Activated T-helper 1 cell treated with Interleukin-2 at 50 U/mL for 16 hours (primary cell): Measurements from ENCODE around the gene C3orf80.
"Not testable (repeated sequence)": the region's sequence is repeated elsewhere in the genome, so short reads cannot be mapped to it uniquely, and the experiment has no call there.

Source experiments
- DNase-seq: peaks from one replicate; pipeline ENCODE4 v3.0.0-alpha.2; 2020; ENCODE audit warnings: low read depth

The C3orf80 gene

GRCh38 chr3:160213191-160213590 lies 12.0 kb upstream of the C3orf80 start:
- no peak for DNase-seq

- DNase-seq: no peak
These were observed 7.5 kb upstream of the C3orf80 start for GRCh38 chr3:160217675-160218074.

- DNase-seq: no peak
These were observed 7.1 kb upstream of the C3orf80 start for GRCh38 chr3:160218136-160218535.

- DNase-seq: no peak
These were observed 5.2 kb upstream of the C3orf80 start for GRCh38 chr3:160220038-160220437.

- no peak for DNase-seq
These were observed 4.2 kb upstream of the C3orf80 start for GRCh38 chr3:160221019-160221418.

- no peak for DNase-seq
These were observed 966 bp upstream of the C3orf80 start for GRCh38 chr3:160224256-160224655.

GRCh38 chr3:160224811-160225175 lies 429 bp upstream of the C3orf80 start:
- DNase-seq: no peak

- DNase-seq: no peak
These were observed 1.0 kb downstream of the C3orf80 start for GRCh38 chr3:160226026-160226907.

- no peak for DNase-seq
These were observed 2.2 kb downstream of the C3orf80 start for GRCh38 chr3:160227419-160227818.

- DNase-seq: no peak
These were observed 6.8 kb downstream of the C3orf80 start for GRCh38 chr3:160232014-160232413.

GRCh38 chr3:160240719-160241118 lies 15.5 kb downstream of the C3orf80 start:
- DNase-seq: not testable (repeated sequence)

- no peak for DNase-seq
These were observed 20.1 kb downstream of the C3orf80 start for GRCh38 chr3:160245261-160245800.

- no peak for DNase-seq
These were observed 22.5 kb downstream of the C3orf80 start for GRCh38 chr3:160247766-160248165.

GRCh38 chr3:160253298-160253697 lies 28.1 kb downstream of the C3orf80 start:
- DNase-seq: no peak

- DNase-seq: no peak
These were observed 32.4 kb downstream of the C3orf80 start for GRCh38 chr3:160257606-160258005.

GRCh38 chr3:160259589-160259988 lies 34.4 kb downstream of the C3orf80 start:
- no peak for DNase-seq

GRCh38 chr3:160260587-160261270 lies 35.5 kb downstream of the C3orf80 start:
- no peak for DNase-seq

GRCh38 chr3:160265088-160265487 lies 39.9 kb downstream of the C3orf80 start:
- DNase-seq: no peak
